GM11168 (cell line): ENCODE measurements around the gene SPDYE1.
"Not testable (repeated sequence)": the region's sequence is repeated elsewhere in the genome, so short reads cannot be mapped to it uniquely, and the experiment has no call there.

Source experiments
- in situ Hi-C: fragments of 300-500 bp; cut with MboI; formaldehyde crosslinking; loops from one replicate; pipeline ENCODE4 v1.12.0; 2022; ENCODE audit warnings: low sequenced_read_pairs; ENCODE audit not compliant: unreplicated experiment

Gene SPDYE1, protein sequence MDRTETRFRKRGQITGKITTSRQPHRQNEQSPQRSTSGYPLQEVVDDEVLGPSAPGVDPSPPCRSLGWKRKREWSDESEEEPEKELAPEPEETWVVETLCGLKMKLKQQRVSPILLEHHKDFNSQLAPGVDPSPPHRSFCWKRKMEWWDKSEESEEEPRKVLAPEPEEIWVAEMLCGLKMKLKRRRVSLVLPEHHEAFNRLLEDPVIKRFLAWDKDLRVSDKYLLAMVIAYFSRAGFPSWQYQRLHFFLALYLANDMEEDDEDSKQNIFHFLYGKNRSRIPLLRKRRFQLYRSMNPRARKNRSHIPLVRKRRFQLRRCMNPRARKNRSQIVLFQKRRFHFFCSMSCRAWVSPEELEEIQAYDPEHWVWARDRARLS

GRCh38 chr7:43997532-43997931, at the start of gene SPDYE1:
SPDYE1 (plus strand) TSS chr7:43997897; CDS start chr7:43999950, 2,053 bp downstream.
- in situ Hi-C loops, result not testable (repeated sequence)

DNA sequence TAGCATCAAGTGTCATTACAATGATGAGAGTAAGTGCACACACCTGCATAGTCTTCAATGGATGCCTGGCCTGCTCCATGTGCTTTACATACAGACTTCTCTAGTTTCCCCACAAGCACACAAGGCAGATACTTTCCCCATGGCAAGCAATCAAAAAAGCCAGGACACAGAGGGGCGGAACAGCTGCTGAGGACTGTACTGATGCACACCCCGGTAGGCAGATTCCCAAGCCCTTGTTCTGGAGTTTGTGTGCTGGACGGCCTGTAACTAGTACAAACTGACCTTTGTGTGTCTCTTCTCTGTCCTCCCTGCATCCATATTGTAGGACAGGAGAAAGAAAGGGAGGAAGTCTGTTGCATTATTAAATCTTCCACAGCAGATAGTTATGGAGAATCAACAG, 45.7 kb upstream of the SPDYE1 start:
- in situ Hi-C loops, result no loop called here

DNA sequence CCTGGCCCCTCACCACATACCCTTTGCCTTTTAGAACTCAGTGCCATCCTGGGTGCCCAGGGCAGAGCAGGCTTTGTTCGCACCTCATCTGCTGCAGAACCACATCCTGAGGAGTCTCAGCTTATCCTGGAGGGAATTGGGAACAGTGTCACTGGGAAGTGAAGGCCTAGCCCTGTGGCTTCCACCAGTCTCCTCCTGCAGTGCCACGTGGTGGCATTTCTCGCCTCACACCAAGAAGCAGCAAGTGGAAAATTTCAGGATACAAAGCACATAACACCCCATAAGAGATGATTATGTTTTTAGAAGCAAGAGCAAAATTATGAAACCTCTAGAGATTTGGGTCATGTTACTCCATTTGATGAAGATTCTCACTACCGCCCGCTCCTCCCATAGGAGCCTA, 44.6 kb upstream of the SPDYE1 start:
- in situ Hi-C loops, result no loop called here

DNA sequence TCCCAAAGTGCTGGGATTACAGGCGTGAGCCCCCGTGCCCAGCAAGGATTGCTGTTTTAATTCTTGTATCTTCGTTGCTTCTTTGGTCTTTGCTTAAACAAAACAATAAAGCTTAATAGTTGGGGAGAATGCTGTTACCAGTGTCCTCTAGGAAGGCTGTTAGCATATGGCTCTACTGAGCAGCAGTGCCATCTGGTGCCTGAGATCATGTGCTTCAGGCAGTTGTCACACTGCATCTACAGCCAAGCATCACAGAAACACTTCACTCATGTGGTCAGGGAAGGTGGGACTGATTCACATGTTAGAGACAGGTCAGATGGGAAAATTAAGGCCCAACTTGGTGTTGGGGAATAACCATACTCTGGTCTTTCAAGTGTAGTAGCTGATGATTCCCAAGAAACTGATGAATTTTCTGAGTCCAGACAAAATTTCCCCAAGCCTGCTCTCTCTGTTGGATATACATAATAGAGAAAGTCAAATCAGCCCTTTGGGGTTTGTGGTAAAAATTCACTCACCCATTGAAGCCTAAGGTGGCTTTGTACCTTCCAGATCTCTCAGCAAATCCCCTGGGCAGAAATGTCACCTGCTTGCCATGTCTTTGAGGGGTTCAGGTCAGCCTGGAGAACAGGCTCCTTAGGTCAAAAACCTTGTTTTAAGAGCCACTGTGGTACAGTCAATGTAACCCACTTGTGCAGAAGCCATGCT, 43.0 kb upstream of the SPDYE1 start:
- in situ Hi-C loops, result no loop called here

GRCh38 chr7:43956027-43956426, 41.7 kb upstream of the SPDYE1 start:
- in situ Hi-C loops, result no loop called here

GRCh38 chr7:43960933-43961332, 36.8 kb upstream of the SPDYE1 start:
- in situ Hi-C loops, result no loop called here

DNA sequence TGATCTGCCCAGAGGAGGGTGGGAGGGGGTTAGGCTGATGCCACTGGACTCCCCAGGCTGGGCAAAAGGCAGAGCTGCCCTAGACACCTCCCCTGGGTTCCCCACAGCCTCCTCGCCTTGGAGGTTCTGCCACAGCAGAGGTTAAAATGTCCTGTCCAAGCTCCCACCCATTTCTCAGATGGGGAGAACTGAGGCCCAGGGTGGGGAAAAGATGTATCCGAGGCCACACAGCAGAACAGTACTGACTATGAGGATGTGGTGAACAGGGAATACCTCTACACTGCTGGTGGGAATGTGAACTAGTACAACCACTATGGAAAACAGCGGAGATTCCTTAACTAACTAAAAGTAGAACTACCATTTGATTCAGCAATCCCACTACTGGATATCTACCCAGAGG, 31.3 kb upstream of the SPDYE1 start:
- in situ Hi-C loops, result not testable (repeated sequence)

DNA sequence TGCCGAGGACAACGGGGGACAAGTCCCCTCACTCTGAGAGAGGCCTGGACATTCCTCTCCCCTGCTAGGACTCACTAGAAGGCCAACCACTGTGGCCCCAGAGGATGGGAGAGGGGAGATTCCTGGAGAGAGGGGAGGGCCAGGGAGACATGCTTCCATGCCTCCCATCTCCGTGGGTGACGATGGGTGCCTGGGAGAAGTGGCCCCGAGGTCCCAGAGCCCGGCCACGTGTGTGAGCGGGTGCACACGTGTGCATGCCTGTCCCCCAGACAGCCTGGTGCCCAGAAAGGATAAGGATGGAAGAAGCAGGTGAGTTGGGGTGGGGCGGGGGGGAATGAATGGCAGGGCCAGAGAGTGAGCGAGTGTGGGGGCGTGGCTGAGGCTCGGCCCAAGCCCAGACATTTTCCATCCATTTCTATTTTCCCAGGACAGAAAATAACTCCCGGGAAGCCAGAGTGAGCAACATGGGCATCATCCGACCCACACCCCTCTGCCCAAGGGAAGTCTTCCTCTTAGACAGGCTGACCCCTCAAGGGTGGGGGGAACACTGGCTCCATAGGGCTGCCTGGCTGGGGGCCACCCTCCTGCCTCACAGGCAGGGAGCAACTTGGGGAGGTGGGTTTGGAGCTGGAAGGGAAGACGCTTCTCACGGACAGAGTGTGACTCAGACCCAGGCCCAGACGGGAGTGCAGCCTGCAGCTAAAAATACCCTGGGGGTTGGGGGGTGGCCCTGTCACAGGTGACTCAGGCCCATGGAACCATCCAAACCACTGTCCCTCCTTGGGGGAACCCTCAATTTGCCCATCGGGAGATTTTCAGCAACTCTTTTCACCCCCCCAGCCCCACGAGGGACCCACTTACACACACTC, 29.3 kb upstream of the SPDYE1 start:
- in situ Hi-C loops, result not testable (repeated sequence)

DNA sequence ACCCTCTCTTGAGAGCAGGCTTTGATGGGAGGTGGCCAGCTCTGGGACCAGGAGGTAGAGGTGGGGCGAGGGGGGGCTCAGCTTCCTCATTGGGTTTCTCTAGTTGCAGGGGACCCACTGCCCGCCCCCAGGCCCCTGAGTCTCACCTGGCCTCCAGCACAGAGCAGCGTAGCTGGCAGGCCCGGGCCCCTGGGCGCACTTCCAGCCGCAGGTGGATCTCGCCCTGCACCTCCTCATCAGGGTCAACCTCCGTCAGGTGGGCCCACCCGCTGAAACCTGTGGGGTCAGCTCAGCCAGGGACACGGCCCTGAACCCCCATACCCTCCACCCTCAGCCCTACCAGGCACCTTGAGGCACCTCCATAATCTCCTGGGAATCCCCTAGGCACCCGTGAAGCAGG, 28.1 kb upstream of the SPDYE1 start:
- in situ Hi-C loops, result not testable (repeated sequence)

DNA sequence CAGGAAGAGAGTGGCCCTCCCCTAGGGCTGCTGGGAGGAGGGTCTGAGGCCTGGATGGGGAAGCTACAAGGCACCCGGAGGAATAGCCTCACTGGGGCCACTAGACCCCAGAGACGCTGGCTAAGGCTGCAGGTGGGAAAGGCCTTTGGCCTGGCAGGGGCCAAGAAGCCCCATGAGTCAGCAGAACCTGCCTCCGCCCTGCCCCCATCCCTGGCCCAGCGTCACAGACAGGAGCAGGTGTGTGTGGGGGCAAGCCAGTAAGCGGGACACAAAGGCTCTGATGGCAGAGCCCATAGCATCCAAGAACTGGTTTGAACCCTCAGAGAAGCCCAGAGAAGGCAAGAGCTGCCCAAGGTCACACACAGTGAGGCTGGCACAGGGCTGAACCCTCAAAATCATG, 27.0 kb upstream of the SPDYE1 start:
- in situ Hi-C loops, result not testable (repeated sequence)

DNA sequence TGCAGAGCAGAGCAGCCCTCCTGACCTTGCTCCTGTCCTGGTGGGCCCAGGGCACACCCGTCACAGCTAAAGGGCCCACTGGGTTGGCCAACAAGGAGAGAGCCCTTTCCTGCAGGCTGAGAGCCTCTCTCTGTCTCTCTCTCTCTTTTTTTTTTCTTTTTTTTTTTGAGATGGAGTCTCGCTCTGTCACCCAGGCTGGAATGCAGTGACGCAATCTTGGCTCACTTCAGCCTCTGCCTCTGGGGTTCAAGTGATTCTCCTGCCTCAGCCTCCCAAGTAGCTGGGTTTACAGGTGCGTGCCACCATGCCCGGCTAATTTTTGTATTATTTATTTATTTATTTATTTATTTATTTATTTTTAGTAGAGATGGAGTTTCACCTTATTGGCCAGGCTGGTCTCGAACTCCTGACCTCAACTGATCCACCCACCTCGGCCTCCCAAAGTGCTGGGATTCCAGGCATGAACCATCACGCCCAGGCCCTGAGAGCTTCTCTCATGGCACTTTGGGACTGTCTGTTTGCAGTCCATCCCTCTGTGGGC, 23.6 kb upstream of the SPDYE1 start:
- in situ Hi-C loops, result not testable (repeated sequence)

DNA sequence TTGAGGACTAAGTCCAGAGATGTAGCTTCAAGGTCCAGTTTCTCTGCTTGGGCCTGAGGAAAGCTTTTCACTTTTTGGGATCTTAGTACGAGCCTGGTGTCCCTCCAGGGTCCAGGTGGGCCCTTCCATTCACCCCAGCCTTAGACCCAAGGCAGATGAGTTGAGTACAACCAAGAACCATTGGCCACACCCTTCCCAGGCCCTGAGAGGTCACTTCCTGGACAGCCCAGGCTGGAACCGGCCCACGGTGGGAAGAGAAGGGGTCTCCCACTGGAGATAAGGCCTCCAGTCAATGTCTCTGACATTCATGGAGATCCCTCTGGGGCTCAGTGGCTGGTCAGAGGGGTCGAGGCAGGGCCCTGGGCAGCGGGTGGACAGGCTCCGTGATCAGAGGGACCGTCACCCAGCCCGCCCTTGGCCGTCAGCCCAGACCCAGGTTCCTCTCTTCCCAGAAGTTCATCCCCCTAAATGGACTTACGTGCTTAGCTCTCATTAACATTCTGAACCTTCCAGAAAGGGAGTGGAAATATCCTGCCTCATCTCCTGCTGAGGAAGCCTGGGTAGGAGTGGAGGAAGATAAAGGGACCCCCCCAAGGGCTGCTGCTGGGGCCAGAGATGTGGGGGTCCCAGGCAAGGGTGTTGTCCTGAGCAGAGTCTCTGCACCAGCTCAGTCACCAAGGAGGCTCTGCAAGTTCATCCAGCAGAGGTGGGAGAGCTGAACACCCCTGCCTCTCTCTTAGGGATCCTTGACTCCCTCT, 22.8 kb upstream of the SPDYE1 start:
- in situ Hi-C loops, result not testable (repeated sequence)

DNA sequence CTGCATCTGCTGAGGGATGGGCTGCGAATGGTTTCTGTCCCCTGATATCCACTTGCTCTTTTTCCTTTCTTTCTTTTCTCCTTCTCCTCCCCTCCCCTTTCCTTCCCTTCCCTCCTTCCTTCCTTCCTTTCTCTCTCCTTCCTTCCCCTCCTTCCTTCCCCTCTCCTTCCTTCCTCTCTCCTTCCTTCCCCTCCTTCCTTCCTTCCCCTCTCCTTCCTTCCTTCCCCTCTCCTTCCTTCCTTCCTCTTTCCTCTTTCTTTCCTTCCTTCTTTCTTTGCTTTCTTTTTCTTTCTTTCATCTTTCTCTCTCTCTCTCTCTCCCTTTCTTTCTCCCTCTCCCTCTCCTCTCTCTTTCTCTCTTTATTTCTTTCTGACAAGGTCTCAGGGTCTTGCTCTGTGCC, 20.2 kb upstream of the SPDYE1 start:
- in situ Hi-C loops, result no loop called here

DNA sequence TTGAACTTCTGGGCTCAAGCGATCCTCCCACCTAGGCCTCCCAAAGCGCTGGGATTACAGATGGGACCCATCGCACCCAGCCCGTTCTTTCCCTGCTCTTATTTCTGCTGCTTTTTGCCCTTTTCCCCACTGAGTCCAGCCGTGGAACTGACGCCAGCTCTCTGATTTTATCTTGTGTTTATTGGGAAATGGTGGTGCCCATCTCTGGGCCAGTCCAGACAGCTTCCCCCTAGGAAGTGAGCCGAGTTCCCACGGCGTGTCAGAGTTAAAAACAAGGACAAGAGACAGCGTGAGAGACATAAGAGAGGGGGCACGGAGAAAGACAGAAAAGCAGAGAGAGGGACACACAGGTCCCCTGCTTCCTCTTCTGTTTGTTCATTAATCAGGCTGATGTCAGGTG, 19.6 kb upstream of the SPDYE1 start:
- in situ Hi-C loops, result not testable (repeated sequence)

- in situ Hi-C loops, result not testable (repeated sequence)
Observed at GRCh38 chr7:43982848-43983247, 14.8 kb upstream of the SPDYE1 start.

DNA sequence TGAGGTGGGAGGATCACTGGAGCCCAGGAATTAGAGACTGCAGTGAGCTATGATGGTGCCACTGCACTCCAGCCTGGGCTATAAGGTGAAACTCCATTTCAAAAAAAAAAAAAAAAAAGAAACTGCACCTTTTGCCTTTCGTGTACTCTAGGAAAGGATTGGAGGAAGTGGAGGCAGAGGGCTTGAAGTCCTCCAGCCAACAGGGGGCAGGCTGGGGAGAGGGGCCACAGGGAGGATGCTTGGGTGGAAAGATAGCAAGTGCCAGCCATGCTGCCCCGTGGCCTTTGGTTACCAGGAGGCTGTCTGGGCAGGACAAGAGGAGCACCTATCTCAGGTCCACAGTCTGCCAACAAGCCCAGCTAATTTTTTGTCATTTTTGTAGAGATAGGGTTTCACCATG, 14.0 kb upstream of the SPDYE1 start:
- in situ Hi-C loops, result not testable (repeated sequence)

DNA sequence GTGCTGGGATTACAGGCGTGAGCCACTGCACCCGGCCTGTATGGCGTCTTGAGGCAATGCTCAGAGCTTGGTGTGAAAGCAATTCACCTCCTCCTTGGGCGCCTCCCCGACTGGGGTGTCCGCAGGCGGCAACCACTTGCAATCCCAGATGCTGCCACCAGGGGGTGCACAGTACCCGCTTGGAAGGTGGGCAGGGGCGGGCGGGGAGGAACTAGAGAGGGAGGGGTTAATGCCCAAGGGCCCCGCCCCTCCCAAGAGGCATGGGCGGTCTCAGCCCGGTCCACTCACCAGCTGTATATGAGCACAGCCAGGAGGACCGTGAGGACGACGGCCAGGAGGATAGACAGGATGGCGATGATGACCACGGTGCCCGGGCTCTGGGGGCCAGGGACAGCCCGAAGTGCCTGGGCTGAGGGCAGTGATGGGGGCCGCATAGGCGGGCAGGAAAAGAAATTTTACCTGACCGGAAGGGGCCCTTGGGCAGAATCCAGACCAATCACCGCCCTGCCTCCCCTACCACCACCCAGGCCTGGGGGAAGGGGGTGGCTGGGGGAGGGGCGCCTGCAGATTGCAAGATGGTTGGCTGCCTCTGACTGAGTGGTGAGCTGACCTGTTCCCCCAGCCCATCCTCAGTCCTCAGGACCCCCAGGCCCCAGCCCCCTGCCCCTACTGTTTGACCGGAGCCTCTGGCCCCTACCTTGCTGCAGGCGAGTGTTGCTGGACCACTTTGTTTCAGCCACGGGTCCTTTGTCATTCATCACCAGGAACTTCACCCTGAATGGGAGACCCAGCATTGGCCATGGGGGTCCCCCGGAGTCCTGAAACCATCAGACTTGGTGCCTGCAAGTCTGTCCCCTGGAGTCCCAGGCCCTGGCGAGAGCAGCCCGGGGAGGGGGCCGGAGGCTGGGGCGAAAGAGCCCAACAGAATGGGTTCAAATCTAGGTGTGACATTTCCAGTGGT, 11.5 kb upstream of the SPDYE1 start:
- in situ Hi-C loops, result not testable (repeated sequence)

- in situ Hi-C loops, result not testable (repeated sequence)
Observed at GRCh38 chr7:43987476-43987875, 10.2 kb upstream of the SPDYE1 start.
